Measurements from ENCODE around the gene PLEKHH1.
A peak's percentile ranks its signal among the peaks of the same experiment; 100 is the strongest.
"Not testable (repeated sequence)": the region's sequence is repeated elsewhere in the genome, so short reads cannot be mapped to it uniquely, and the experiment has no call there.

Gene PLEKHH1

DNA sequence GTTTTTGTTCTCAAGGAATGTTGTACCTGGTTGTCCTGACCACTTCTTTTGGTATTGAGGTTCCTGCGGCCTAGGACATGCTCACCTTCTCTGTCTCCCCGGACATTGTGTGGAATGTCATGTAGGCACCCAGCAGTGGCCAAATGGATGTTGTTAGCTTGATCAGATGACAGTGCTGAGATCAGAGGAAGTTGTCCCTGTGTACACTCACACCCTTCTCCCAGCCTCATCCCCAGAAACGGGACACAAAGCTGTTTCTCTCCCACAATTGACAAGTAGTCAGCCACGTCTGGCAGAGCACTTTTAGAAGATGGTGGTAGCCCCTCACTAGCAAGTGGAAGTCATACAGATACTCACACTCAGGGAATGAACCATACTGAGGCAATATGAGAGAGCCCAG, 3.0 kb downstream of the PLEKHH1 start:
- no peak for DNase-seq

DNA sequence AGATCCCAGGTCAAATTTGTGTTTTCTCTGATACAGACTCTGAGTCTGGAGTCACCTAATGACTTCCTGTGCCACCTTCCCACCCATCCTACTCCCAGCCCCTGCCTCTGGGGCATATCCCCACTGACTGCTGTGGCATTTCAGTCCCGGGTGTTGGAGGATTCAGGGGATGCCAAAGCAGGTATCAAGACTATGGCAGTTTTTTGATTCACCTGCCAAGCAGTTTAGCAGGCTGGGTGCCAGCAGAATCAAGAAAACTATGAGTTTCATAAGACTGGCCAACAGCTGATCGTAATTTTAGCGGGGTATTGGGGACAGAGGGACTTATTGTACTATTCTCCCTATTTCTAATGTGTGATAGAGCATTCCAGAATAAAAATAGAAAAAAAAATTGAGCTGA, 4.6 kb downstream of the PLEKHH1 start:
- no peak for DNase-seq

DNA sequence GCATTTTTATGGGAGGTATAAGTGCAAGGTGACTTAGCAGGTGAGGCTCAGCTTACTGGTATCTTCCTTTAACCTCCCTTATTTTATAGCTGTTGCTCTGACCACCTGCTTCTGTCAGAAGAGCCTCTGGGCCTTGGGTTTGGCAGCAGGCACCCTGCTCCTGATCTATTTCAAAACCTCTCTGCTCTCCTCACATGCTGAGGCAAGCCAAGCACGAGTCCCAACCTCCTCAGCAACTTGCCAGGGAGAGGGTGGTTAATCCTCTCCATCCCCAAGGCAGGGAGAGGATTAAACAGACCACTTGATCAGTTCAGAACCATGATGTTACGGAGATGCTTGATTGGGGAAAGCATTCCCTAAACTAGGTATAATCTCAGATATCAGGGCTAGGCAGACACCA, 5.4 kb downstream of the PLEKHH1 start:
- no peak for DNase-seq

DNA sequence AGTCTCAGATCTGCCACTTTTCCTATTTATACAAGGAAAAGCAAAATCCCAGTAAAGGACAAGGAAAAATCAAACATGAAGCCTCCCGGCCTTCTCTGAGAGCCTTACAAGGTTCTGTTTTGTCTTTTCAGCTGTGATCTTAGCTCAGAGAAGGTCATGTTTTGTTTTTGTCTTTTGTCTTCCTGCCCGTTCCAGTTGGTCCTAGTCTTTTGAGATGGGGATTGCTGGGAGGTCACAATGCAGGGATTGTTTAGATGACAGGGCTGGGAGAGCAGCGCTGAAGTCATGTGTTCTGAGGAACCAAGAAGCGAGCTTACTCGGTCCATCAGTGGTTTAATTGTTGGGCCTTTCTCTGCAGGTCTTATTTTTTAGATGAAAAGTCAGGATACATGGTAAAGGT, 6.0 kb downstream of the PLEKHH1 start:
- no peak for DNase-seq

DNA sequence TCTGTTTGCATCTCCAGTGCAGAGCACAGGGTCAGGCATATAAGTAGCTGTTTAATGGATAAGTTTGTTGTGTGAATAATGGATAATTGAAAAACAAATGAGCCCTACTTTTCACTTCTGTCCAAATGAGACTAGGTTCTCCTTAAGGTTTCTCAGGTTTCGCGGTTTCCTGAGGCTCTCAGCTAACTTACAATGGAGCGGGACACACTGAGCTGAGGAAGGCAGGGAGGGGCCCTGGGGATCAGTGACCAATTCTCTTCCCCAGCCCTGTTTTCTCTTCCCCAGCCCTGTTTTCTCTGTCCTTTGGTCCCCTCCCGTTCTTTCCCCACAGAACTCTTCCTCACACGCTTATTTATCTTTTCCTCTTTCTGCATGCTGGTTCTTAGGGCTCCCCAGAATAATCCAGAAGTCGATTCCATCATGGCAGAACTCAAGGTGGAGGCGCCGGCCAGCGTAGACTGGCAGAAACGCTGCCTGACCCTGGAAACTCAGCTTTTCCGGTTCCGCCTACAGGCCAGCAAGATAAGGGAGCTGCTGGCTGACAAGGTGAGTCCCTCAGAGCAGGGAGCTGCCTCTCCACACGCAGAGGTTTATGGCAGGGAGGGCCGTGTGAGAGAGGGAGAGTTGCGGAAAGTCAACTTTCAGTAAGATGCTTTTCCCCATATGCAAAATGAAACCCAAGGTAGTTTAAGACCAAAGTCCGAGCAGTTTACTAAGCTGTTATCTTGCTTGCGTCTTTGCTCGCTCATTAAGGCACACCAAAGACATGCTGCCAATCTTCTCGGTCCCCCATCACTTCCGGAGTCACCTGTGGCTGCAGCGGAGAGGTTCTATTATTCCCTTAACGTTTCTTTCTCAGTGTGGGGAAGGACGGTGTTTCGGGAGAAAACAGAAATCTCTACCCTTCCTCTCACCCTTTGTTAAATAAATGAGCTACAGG, 8.6 kb downstream of the PLEKHH1 start:
- DNase-seq = no peak

DNA sequence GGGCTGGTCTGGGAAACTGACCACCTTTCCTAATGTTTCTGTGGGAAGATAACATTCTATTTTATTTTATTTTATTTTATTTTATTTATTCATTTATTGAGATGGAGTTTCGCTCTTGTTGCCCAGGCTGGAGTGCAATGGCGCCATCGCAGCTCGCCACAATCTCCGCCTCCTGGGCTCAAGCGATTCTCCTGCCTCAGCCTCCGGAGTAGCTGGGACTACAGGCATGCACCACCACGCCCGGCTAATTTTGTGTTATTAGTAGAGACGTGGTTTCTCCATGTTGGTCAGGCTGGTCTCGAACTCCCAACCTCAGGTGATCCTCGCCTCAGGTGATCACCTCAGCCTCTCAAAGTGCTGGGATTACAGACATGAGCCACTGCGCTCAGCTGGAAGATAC, 9.5 kb downstream of the PLEKHH1 start:
- not testable (repeated sequence) for DNase-seq

DNA sequence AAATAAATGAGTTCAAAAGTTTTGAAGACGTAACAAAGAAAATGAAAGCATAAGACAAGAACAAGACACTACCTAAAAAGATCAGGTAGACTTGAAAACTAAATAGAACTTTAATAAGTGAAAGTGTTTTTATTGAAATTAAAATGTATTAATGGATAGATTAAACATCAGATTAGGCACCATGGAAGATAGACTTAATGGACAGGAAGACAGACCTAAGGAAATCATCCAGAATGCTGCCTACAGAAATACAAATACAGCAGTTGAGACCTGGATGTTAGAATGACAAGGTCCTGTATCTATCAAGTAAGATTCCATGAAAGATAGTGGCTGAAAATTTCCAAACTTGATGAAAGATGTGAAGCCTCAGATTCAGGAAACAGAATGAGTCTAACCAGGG, 11.5 kb downstream of the PLEKHH1 start:
- no peak for DNase-seq

DNA sequence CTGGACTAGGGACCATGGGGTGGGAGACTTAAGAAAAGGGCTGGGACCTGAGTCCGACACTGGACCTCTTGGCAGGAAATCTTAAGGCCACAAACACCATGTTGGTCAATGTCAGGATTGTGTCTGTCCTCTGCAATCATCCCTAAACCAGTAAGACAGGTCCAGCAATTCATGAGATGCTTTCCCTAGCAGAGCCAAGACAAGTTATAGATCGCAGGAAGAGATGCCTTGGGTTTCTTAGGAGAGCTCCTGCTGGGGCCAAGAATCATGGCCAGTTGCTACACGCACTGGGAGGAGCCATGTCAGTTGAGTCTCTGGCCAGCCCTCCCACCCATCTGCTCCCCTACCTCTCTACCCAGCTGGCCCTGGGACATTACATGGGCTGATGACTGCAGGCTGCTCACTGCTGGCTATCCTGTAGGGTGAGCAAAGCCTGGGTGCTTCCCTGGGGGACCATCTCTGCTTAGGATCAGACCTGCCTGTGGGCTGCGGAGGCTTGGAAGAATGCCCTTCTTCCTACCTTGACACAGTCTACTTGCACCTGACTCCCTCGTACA, 14.2 kb downstream of the PLEKHH1 start:
- no peak for DNase-seq

DNA sequence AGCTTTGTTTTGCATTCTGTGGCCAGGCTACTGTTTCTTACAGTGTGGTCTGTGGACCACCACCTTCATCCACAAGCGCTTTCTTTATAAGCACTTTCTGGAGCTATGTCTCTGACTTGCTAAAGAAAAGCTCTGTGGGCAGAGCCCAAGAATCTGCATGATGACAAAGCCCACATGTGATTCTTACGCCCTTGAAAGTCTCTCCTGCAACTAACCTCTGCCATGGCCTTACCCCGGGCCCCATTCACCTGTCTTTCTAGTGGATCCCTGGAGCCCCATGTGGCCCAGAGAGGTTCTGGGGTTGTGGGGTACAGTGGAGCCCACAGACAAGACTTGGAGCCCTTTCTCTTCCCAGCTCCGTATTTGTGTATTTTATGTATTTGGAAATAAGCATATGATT, 16.6 kb downstream of the PLEKHH1 start:
- DNase-seq = no peak

DNA sequence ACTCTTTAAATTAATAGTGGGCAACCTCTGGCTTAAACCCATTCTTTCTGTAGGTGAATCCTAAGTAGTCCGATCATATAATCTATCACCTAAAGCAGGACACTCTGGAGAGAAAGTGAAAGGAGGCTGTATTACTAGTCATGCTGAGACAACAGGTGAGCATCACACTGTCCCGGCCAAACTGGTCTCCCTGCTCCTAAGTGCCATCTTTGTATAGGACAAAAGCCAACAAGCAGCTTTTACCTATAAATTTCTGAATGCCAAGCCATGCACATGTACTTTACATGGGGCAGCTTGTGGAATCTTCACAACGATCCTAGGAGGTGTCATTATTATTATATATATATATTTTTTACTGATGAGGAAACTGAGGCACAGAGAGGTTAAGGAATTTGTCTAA, 18.0 kb downstream of the PLEKHH1 start:
- no peak for DNase-seq

DNA sequence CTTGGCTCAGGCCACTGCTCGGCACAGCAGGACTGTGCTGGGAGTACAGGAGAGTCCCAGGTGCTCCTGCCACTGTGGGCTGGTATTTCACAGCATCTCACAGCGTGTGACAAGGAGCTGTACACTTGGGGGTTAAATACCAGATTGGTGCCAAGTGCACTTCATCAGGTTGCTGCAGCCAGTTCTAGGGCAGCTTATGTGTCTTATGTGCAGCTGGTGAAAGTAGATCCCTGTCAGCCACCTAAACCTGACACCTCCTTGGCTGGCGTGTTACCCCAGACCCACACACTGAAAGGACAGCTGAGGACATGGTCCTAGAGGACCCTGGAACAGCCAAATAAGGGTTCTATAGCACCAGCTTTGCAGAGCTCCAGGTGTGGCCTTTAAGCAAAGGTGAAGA, 18.9 kb downstream of the PLEKHH1 start:
- no peak for DNase-seq

DNA sequence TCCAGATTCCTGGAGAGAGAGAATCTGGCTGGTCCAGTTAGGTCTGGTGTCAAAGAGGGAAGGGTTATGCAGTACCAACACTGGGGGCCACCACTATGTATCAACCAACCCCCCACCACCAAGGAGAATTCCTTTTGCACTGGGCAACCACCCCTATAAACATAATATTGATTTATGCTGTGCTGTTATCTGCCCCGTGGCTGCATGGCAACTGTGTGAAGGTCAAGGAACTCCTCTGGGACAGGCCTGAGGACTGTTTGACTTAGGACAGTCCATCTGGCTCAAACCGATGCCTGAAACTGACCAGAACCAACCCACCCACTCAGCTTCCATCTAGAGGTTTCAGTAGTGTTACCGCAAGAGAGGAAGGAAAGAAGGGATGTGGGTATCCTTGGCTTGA, 20.5 kb downstream of the PLEKHH1 start:
- no peak for DNase-seq

DNA sequence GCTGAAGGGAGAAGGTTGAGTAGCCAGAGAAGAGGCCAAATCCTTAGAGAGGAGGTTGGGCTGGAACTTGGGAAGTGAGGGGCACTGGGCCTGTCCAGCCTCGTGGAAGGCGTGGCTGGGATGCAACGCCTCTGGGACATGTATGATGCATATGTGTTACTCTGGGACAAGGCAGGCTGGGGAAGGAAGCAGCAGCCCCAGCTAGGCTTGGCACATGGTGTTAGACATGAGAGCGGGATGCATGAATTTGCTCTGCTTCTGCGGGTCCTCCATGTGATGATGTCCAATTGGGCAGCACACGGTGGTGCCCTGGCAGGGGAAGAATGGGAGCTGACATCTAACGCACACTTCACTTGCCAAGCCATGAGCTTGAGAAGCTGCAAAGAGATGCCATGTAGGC, 21.3 kb downstream of the PLEKHH1 start:
- no peak for DNase-seq

DNA sequence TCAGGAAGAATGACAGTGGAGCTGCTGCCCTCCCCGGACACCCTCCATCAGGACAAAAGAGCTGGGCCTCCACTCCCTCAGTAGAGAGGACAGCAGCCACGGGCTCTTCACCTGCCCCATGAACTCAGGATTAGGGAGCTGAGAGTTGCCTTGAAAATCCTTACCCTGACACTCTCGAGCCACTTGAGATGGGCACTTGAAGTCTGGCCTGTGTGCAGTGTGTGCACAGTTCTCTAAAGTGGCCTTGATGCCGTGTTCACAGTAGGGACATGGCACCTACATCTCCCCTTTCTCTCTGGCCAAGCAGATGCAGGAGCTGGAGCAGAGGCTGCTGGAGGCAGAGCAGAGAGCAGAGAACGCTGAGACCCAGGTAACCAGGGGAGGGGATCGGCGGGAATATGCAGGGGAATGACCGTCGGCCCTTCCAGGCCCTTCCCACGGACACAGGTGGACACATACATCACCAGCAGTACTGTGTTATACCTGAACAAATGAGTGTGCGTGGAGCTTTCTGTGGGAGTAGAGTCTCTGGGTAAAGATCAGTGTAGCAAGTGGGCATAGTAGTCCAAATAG, 22.5 kb downstream of the PLEKHH1 start:
- peak; percentile 24 for DNase-seq

DNA sequence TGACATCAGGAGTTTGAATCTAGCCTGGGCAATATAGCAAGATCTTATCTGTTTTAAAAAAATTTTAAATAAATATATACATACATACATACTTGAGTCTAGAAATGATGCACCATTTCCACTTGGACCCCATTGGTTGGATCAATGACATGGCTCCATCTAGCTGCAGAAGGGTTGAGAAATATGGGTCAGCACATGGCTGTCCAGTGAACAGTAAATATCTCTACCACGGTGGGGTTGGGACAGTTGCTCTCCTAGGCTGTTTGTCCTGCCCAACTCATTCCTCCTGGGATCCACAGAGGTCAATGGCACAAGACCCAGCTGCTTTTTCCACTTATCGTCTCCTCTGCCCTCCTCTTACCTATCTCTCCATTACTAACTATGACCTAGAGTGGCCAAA, 23.6 kb downstream of the PLEKHH1 start:
- DNase-seq = no peak

DNA sequence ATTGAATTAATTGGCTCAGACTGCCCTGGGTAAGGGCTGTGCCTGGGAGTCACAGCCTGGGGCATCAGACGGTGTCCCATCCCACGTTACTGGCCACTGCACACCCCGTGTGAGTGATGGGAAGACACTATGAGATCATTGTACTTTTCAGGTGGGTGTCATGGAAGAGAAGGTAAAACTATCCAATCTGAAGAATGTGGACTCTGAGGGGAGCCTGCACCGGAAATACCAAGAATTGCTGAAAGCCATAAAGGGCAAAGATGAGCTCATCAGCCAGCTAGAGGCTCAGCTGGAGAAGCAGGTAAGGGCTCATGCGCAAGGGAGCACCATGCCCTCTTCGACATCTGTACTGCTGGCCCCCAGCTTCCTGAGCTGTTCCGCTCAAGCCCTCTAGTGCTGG, 24.0 kb downstream of the PLEKHH1 start:
- no peak for DNase-seq

DNA sequence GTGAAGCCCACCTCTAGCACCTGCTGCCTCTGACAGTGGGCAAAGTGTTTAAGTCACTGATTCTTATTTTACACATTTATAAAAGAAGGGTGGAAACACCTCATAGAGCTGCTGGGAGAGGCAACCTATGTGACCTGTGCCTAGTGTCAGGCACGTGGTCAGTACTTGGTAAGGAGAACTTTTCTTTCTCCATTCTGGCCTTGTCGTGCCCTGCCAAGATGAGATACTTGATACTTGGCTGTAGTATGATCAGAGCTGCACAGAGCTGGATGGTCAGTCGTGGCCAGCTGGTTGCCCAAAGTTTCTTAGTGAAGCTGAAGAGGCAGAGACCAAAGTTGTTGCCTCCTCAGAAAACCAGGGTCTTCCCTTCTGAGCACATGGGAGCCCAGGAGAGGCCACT, 24.6 kb downstream of the PLEKHH1 start:
- no peak for DNase-seq

DNA sequence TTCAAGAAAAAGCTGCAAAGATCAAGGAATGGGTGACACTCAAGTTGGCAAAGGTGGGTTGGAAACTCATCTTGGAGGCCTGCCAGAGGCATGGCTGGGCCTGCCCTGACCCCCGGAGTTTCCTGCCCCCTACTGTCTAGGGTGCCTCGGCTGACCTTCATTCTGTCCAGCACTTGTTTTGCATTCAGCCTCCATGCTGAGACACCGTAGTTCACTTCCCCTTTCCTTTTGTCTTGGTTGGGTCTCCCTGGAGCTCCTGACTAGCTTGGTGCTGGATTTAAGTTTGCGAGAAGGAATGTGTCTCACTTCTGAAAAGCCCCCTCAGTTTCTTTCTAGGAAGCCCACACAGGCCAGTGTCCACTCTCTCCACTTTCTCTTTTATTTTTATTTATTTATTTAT, 26.5 kb downstream of the PLEKHH1 start:
- DNase-seq = no peak

DNA sequence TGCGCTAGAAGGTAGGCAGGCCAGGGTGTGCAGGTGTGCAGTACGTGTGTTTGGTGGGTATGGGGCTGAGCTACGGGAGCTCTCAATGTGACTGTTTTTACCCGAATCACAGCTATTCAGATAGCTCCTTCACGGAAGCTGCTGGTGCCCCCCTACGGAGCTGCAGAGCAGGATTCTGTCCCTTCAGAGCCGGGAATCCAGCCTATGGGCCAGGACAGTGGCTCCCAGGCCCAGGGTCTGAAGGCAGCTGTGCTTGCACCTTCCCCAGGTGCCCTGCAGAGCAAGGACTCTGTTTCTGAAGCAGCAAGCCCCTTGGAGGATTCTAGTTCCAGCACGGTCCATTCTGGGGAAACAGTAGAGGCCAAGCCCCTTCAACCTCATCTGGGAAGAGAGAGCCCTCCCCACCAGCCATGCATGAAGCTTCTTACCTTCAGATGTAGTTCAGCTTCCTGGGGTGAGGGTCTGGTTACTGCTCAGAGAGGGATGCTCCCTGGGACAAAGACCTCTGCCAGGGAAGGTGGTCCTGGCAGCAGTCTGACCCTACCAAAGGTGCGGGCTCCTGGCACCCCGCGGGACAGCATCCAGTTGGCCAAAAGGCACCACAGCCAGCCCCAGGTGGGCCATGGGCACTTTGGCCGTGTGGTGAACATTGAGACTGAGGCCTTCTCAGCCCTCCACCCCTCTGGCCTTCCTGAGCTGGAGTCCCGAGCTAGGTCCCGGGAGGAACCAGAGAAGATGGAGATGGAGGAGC, 29.1 kb downstream of the PLEKHH1 start:
- DNase-seq = no peak

DNA sequence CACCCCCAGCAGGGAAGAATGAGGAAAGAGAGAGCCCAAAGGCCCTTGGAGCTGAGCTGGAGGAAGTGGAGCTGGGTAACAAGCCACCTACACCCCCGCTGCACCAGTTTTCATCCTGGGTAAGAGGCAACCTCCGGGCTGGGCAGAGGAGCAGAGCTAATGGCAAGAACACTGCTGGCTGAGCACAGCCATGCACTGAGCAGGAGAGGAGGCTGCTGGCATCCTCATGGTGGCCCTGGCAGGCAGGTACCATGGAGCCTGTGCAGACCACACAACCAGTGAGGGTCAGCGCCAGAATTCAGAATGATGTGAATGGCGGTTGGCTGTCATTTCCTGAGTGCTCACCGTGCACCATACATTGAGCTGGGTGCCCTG, 29.7 kb downstream of the PLEKHH1 start:
- no peak for DNase-seq

DNA sequence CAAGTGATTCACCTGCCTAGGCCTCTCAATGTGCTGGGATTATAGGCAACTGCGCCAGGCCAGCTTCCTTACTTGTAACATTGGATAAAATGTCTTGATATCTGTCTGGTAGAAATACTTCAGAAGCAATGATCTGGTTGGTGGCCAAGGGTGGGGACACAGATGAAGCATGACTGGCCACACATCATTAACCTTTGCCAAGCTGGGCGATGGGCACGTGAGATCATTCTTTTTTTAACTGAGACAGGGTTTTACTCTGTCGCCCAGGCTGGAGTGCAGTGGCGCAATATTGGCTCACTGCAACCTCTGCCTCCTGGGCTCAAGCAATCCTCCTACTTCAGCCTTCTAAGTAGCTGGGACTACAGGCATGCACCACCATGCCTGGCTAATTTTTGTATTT, 31.1 kb downstream of the PLEKHH1 start:
- DNase-seq = no peak

DNA sequence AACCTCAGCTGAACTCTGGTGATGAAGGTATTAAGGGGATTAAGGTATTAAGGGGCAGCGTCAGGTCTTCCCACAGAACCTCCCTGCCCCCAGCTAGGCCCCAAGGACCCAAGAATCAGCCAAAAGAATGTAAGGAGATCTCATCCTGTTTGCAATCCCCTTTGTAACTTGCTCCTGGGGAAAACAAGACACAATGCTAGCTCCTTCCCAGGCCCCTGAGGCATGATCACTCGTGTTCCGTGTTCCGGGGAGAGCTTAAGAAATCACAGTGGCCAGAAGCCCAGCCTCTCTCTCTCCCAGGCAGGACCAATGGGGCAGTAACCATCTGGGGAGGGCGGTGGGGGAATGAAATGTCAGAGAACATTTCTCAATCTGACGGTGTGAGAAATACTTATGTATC, 33.8 kb downstream of the PLEKHH1 start:
- no peak for DNase-seq

DNA sequence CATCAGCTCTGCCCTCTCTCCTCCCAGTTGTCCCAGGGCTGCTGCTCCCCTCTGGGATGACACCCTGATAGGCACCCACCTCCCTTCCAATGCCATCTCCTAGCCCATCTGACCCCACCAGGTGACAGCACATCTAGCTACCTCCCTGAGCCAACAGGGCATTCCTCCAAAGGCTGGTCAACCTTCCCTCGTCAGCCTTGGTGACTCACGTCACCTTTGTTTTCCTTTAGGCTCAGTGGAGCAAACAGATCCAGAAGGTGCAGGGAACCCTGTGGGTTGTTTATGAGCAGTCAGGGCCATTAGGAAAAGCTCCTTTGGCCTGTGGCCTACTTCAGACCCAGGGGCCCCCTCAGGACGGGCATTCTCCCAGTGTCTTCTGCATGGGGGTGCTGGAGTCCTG, 34.6 kb downstream of the PLEKHH1 start:
- no peak for DNase-seq
